Nephron progenitor cell (in vitro differentiated cells): Measurements from ENCODE around the gene ZAR1L.

Experiments
- DNase-seq: peaks from one replicate; pipeline ENCODE4 v3.0.0; 2021
- H3K27ac Mint-ChIP-seq: 2 replicates; pipeline ENCODE4 v1.8.0; 2021; ENCODE audit warnings: mild to moderate bottlenecking, moderate library complexity, mixed read lengths
- H3K27me3 Mint-ChIP-seq: 2 replicates; pipeline ENCODE4 v1.8.0; 2021; ENCODE audit warnings: mild to moderate bottlenecking, low read depth, mixed read lengths; ENCODE audit not compliant: poor library complexity
- H3K36me3 Mint-ChIP-seq: 2 replicates; pipeline ENCODE4 v1.8.0; 2021; ENCODE audit warnings: low read depth, mixed read lengths
- H3K4me1 Mint-ChIP-seq: 2 replicates; pipeline ENCODE4 v1.8.0; 2021; ENCODE audit warnings: mixed read lengths
- H3K4me3 Mint-ChIP-seq: 2 replicates; pipeline ENCODE4 v1.8.0; 2021; ENCODE audit warnings: mild to moderate bottlenecking, moderate library complexity, mixed read lengths
- H3K9me3 Mint-ChIP-seq: 2 replicates; pipeline ENCODE4 v1.8.0; 2021; ENCODE audit warnings: mild to moderate bottlenecking, moderate library complexity, mixed read lengths
- TF ChIP-seq, protein P1 (sequence below): fragments of 200-600 bp; sonication (generic); IDR thresholded peaks from 2 replicates; pipeline ENCODE4 v1.5.0; 2021; ENCODE audit warnings: antibody characterized with exemption

Gene ZAR1L

DNA sequence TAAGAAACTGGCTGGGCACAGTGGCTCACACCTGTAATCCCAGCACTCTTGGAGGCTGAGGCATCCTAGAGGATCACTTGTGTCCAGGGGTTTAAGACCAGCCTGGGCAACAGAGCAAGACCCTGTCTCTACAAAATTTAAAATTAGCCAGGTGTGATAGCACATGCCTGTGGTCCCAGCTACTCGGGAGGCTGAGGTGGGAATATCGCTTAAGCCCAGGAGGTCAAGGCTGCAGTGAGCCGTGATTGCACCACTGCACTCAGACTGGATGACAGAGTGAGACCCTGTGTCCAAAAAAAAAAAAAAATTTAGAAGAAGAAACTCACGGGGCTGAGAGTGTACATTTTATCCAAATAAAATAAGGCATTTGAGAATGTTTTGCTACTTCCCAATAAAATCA lies 58.9 kb downstream of the ZAR1L start:
- peaks cover 12% of the 10 kb centered on the region for H3K4me1 Mint-ChIP-seq
- no peak overlapping the region for H3K4me3 Mint-ChIP-seq
- no peaks in the 10 kb centered on the region for H3K9me3 Mint-ChIP-seq
- no peaks in the 10 kb centered on the region for H3K36me3 Mint-ChIP-seq
- TF ChIP-seq, protein P1, sequence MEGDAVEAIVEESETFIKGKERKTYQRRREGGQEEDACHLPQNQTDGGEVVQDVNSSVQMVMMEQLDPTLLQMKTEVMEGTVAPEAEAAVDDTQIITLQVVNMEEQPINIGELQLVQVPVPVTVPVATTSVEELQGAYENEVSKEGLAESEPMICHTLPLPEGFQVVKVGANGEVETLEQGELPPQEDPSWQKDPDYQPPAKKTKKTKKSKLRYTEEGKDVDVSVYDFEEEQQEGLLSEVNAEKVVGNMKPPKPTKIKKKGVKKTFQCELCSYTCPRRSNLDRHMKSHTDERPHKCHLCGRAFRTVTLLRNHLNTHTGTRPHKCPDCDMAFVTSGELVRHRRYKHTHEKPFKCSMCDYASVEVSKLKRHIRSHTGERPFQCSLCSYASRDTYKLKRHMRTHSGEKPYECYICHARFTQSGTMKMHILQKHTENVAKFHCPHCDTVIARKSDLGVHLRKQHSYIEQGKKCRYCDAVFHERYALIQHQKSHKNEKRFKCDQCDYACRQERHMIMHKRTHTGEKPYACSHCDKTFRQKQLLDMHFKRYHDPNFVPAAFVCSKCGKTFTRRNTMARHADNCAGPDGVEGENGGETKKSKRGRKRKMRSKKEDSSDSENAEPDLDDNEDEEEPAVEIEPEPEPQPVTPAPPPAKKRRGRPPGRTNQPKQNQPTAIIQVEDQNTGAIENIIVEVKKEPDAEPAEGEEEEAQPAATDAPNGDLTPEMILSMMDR, result no peak
- DNase-seq, result no peak
- H3K27me3 Mint-ChIP-seq, result peaks cover 8% of the 10 kb centered on the region
- no peak overlapping the region for H3K27ac Mint-ChIP-seq

DNA sequence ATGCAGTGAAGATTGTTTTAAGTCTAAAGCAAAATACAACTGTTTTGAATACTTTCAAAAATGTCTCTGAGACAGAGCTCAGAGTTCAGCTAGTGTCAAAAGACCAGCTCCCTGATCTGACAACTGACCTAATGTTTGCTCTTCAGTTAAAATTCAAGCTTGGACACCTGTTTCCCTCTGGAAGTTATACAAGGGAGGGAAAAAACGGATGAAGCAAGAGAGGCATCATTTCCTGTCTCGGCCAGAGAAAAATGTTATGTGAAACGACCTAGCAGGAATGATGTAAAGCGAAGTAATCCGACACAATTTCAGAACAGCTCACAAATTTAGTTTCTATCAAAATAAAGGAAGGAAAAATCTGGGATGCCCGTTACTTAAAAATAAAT lies 59.4 kb downstream of the ZAR1L start:
- Mint-ChIP-seq H3K9me3 (no peaks in the 10 kb centered on the region), H3K36me3 (no peaks in the 10 kb centered on the region), H3K27me3 (peaks cover 8% of the 10 kb centered on the region), H3K27ac (no peak overlapping the region), H3K4me1 (peaks cover 8% of the 10 kb centered on the region), H3K4me3 (no peak overlapping the region)
- DNase-seq, result no peak
- TF ChIP-seq, protein P1, result no peak

GRCh38 chr13:32254916-32255723 lies 60.0 kb downstream of the ZAR1L start:
- Mint-ChIP-seq H3K9me3 (no peaks in the 10 kb centered on the region), H3K4me1 (peaks cover 8% of the 10 kb centered on the region), H3K36me3 (no peaks in the 10 kb centered on the region), H3K4me3 (no peak overlapping the region), H3K27me3 (peaks cover 8% of the 10 kb centered on the region), H3K27ac (no peak overlapping the region)
- no peak for DNase-seq
- TF ChIP-seq, protein P1, result no peak

- Mint-ChIP-seq H3K27me3 (peaks cover 11% of the 10 kb centered on the region), H3K27ac (no peak overlapping the region), H3K9me3 (no peaks in the 10 kb centered on the region), H3K4me3 (no peak overlapping the region), H3K36me3 (no peaks in the 10 kb centered on the region), H3K4me1 (peaks cover 8% of the 10 kb centered on the region)
- DNase-seq, result no peak
- TF ChIP-seq, protein P1, result no peak
These were observed 60.7 kb downstream of the ZAR1L start for GRCh38 chr13:32254416-32254815.

- Mint-ChIP-seq H3K36me3 (no peaks in the 10 kb centered on the region), H3K9me3 (no peaks in the 10 kb centered on the region), H3K27ac (no peak overlapping the region), H3K27me3 (peaks cover 11% of the 10 kb centered on the region), H3K4me3 (no peak overlapping the region), H3K4me1 (peaks cover 8% of the 10 kb centered on the region)
- TF ChIP-seq, protein P1, result no peak
- no peak for DNase-seq
These were observed 61.2 kb downstream of the ZAR1L start for GRCh38 chr13:32253911-32254399.
